ENCODE results near the gene DYNLT1. TPM values are rescaled to one million over a fixed set of nuclear protein-coding genes. Genes with fewer than 3 reads are reported as not detected.

DYNLT1 gene
- total RNA-seq, 4 donors from 2014 or later, result 90.7 to 147 (median 102) TPM

- no peak for DNase-seq (ENCODE audit: extremely low spot score)
- H3K4me3 ChIP-seq, result no peak overlapping the region
- intact Hi-C loops (cut with DNase I), result no loop called here
- H3K36me3 ChIP-seq, result peaks cover 10 to 62% (median 48%) of the 10 kb centered on the region in 4 donors
- 83% methylated on average over 15 of the region's 15 CpGs for WGBS
- no peaks in the 10 kb centered on the region for H3K27me3 ChIP-seq
- no peaks in the 10 kb centered on the region for H3K9me3 ChIP-seq
- no peak overlapping the region for H3K27ac ChIP-seq (replicated peaks in 1 of 4)
- TF ChIP-seq POLR2AphosphoS5 (IDR thresholded peaks at IDR 0.05), result no peak
- TF ChIP-seq POLR2A (IDR thresholded peaks at IDR 0.05; ENCODE audit: low read depth), result no peak
- TF ChIP-seq CTCF (IDR thresholded peaks at IDR 0.05), result no peak
- no peak for TF ChIP-seq EP300 (IDR thresholded peaks at IDR 0.05)
- peaks cover 0 to 3% (median 0%) of the 10 kb centered on the region in 4 donors for H3K4me1 ChIP-seq
These were observed 41.1 kb downstream of the DYNLT1 start for GRCh38 chr6:158603261-158604047.

- TF ChIP-seq POLR2AphosphoS5 (IDR thresholded peaks at IDR 0.05) (no peak), CTCF (IDR thresholded peaks at IDR 0.05) (no peak), EP300 (IDR thresholded peaks at IDR 0.05) (no peak), POLR2A (IDR thresholded peaks at IDR 0.05; ENCODE audit: low read depth) (no peak)
- intact Hi-C loops (cut with DNase I), result no loop called here
- 94% methylated on average over 15 of the region's 18 CpGs for WGBS
- DNase-seq (ENCODE audit: extremely low spot score), result no peak
- no peaks in the 10 kb centered on the region for H3K9me3 ChIP-seq
- H3K27me3 ChIP-seq, result no peaks in the 10 kb centered on the region
- no peaks in the 10 kb centered on the region for H3K4me1 ChIP-seq
- peaks cover 0 to 66% (median 36%) of the 10 kb centered on the region in 4 donors for H3K36me3 ChIP-seq
- no peak overlapping the region for H3K4me3 ChIP-seq
- no peak overlapping the region for H3K27ac ChIP-seq (replicated peaks in 1 of 4)
These were observed 44.9 kb downstream of the DYNLT1 start for GRCh38 chr6:158599635-158600034.

GRCh38 chr6:158597565-158597964, 47.0 kb downstream of the DYNLT1 start:
- H3K27ac ChIP-seq (replicated peaks in 1 of 4), result no peak overlapping the region
- H3K9me3 ChIP-seq, result no peaks in the 10 kb centered on the region
- peaks cover 2 to 86% (median 49%) of the 10 kb centered on the region in 4 donors for H3K36me3 ChIP-seq
- H3K4me1 ChIP-seq, result no peaks in the 10 kb centered on the region
- no peak for TF ChIP-seq POLR2A (IDR thresholded peaks at IDR 0.05; ENCODE audit: low read depth)
- TF ChIP-seq CTCF (IDR thresholded peaks at IDR 0.05), result no peak
- TF ChIP-seq POLR2AphosphoS5 (IDR thresholded peaks at IDR 0.05), result no peak
- TF ChIP-seq EP300 (IDR thresholded peaks at IDR 0.05), result no peak
- H3K4me3 ChIP-seq, result no peak overlapping the region
- no peaks in the 10 kb centered on the region for H3K27me3 ChIP-seq
- intact Hi-C loops (cut with DNase I), result no loop called here
- 98% methylated on average over 4 of the region's 4 CpGs for WGBS
- DNase-seq (ENCODE audit: extremely low spot score), result no peak

GRCh38 chr6:158596861-158597260, 47.7 kb downstream of the DYNLT1 start:
- Histone ChIP-seq H3K4me1 (no peaks in the 10 kb centered on the region), H3K27ac (replicated peaks in 1 of 4) (no peak overlapping the region), H3K4me3 (no peak overlapping the region), H3K36me3 (peaks cover 9 to 93% (median 56%) of the 10 kb centered on the region in 4 donors), H3K9me3 (no peaks in the 10 kb centered on the region), H3K27me3 (no peaks in the 10 kb centered on the region)
- intact Hi-C loops (cut with DNase I), result no loop called here
- 86% methylated on average over 6 of the region's 6 CpGs for WGBS
- TF ChIP-seq POLR2AphosphoS5 (IDR thresholded peaks at IDR 0.05) (no peak), CTCF (IDR thresholded peaks at IDR 0.05) (no peak), POLR2A (IDR thresholded peaks at IDR 0.05; ENCODE audit: low read depth) (no peak), EP300 (IDR thresholded peaks at IDR 0.05) (no peak)
- no peak for DNase-seq (ENCODE audit: extremely low spot score)
